Measurements from ENCODE around the gene TENM4. TPM values are rescaled to one million over a fixed set of nuclear protein-coding genes. Genes with fewer than 3 reads are reported as not detected.

Gene TENM4
- total RNA-seq, 1 donor from 2014 or later, result 2.9 TPM

DNA sequence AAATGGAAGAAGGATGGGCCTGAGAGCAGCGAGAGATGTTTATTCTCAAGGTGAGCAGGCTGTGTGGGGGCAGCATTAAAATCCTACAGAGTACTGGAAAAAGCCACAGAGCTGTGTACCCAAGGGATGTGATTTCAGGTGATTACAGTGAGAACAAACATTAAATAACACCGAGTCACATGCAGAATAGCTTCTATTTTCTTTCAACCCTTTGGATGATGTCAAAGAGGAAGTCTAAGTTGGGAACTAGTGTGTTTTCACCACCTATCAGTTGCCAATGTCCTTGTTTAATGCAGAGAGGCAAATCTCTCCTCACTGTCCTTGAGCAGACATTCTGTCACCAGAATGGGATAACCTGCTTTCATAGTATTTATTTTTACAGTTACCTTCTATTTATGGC lies 486.6 kb downstream of the TENM4 start:
- no peak for DNase-seq

DNA sequence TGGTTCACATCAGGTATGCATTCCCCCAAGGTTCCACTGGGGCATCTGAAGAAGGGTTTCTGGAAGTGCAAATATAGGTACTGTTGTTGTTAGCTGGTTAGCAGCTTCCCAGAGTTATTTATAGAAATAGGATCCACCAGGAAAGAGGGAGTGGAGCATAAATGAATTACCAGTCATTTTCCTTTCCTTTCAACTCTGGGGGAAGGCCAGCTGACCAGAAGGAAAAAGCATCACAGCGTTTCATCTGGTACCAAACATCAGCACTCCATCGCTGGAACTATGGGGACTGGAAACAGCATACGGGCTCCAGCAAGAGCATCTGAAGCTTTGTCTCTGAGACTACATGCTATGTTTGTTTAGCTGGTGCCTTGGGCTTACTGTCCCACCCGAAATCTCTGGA lies 487.9 kb downstream of the TENM4 start:
- DNase-seq, result no peak

- no peak for DNase-seq
These were observed 488.7 kb downstream of the TENM4 start for GRCh38 chr11:78952175-78952574.

DNA sequence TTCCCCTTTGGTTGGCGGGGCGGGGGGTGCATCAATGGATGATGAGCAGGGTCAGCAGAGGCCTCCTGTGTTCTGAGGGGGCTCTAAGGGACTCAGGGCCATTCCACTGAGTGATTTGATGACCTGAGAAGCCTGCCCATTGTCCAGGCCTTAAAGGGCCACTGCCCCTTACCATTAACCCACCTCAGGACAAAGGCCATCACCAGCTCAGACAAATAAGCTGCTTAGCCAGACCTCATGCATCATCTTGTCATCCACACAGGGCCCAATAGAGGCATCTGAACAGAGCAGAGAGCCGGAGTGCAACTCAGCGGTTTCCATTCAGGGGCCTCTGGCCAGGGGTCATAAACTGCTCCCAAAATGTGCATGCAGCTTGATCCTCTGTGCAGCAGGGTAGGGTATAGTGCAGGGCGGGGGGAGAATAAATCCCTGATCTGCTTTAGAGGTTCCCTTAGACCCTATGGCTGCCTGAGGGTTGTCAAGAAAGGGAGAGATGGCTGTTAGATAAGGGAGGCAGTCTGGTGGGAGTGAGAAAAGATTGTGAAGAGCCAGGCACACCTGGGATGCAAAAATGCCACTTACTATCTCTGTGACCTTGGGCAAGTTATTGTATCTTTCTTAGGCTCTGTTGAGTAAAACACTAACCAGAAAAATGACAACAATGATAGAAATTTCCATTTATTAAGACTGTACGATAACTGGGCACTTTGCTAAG lies 490.7 kb downstream of the TENM4 start:
- DNase-seq, result no peak

DNA sequence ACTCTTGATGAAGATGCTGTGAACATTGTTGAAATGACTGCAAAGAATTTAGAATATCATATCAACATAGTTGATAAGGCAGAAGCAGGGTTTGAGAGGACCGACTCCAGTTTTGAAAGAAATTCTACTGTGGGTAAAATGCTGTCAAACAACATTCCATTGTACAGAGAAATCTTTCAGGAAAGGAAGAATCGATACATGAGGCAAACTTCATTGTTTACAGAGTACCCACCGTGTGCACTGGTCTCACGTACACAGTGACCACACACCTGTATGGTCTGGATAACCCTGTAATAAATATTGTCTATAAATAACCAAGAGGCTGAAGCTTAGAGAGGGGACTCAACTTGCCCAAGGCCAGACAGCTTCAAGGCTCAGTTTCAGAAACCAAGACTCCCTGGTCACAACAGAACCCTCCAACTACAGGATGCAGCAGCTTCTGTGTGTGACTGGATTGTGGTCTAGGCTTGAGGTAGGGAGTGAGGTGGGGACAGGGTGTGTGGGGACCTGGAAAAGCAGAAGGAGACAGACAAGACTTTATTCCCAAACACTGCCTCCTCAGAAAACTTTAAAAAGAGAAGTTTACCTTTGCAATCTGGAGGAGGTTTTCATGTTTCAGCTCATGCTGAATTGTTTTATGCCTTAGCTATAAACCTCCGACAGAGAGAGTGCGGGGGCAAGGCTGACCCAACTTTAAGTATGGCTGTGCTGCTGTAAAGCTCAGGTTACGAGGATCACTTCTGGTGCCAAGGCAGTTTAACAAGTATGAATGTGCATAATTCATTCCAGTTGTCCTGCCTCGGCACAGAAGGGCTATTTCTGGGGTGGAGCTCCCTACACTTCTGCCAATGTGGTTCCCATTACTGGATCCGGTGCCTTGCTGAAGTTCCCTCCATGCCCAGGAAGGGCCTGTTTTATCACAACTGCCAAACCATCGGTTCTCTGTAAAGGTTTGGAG lies 493.6 kb downstream of the TENM4 start:
- DNase-seq, result no peak

DNA sequence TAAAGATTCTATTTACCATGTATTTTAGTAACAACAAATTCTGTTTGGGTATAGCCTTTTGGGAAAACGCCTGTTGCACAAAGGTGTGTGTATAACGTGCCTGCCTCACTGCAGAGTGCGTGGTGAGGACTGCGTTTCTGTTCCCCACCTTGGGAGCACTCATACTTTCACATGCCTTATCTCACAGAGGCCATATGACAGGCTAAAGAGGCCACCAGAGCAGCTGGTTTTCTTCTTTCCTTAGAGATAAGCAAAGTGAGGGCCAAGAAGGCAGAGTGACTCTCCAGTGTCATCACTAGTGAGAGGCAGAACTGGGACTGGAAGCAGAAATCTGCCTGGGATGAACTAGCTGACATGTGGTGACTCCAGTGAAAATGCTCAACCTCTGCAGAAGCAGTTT lies 497.0 kb downstream of the TENM4 start:
- DNase-seq, result no peak

DNA sequence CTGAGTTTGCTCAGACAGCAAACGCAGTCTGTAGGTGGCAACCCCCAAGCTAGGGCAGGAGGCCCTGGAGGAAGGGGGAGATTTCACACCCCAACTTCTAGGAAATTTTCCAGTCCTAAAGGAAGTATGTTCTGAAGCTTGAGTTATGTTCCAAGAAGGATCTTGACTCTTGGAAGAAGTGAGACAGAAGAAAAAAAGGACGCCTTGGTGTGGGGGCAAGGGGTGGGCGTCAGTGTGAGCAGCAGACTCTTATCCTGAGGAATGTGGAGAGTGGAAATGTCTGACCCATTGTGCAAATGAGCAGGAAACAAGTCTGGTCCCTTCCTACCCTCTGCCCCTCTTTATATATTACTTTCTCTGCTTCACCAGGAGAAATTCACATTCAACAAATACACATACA lies 497.7 kb downstream of the TENM4 start:
- DNase-seq, result no peak

- DNase-seq, result no peak
These were observed 499.5 kb downstream of the TENM4 start for GRCh38 chr11:78941226-78941851.

DNA sequence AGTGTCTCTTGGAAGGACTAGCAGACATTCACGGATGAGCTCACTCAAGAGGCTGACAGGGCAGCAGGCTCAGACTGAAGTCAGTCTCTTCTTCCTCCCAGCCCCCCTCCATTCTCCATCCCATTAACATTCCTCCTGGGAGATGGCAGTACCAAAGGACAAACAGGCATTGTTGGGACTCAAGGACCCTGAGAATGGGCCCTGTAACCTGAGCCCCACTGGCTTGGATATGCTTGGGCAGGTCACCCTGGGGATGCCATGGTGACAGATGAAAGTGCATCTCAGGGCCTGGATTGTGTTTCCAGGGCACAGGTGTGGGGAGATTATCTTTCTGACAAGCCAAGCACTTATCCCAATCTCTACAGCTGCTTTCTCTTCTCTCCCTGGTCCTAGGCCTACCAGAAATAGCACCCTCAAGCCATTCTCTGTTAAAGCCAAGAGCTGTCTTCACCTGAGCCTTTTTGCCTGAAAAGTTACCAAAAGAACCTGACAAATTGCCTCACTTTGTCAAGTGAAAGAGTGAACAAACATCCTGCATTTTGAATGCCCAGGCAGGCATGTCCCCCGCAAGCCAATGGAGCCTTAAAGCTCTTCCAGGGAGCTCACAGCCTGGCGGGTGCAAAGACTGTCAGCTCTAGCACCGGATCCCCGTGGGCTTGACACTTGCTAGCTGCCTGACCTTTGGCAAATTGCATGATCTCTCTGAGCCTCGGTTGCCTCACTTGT lies 500.2 kb downstream of the TENM4 start:
- DNase-seq, result no peak

DNA sequence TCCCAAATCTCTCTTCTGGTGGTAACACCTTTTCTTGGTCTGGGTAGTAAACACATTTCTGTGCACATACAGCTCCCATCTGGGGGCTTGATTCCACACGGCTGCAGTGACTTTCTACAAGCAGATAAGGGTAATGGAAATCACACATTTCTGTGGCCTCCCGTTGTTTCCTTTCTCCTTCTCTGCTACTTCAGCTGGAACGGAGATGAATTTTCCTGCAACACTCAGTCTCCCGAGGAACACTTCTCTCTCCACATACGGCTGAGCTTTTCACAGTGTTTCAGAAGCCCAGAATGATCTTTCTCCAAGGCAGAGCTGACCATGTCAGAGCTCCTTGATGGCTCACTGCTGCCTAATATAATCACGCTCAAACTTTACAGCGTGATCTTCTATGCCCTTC lies 501.9 kb downstream of the TENM4 start:
- DNase-seq, result no peak

- DNase-seq, result no peak
These were observed 502.8 kb downstream of the TENM4 start for GRCh38 chr11:78938036-78938435.

- DNase-seq, result no peak
These were observed 505.3 kb downstream of the TENM4 start for GRCh38 chr11:78935398-78936068.

DNA sequence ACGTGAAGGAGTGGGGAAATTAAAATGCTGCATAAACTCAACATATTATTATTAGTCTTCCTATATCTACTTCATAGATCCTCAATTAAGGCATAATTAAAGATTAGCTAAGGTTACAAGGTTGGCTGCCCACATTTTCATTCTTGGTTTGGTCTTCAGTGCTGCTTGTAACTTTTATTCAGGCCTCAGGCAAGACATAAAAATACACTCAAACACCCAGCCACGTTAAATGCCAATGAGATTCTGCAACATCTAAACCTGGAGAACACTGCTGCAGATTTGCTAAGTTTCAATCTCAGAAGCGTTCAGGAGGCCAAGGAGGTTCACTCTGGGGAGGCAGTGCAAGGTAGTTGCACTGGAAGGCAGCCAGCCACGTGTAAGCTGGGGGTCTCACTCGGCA lies 507.5 kb downstream of the TENM4 start:
- no peak for DNase-seq

GRCh38 chr11:78932757-78933156 lies 508.1 kb downstream of the TENM4 start:
- no peak for DNase-seq

- DNase-seq, result no peak
These were observed 508.9 kb downstream of the TENM4 start for GRCh38 chr11:78931891-78932290.

DNA sequence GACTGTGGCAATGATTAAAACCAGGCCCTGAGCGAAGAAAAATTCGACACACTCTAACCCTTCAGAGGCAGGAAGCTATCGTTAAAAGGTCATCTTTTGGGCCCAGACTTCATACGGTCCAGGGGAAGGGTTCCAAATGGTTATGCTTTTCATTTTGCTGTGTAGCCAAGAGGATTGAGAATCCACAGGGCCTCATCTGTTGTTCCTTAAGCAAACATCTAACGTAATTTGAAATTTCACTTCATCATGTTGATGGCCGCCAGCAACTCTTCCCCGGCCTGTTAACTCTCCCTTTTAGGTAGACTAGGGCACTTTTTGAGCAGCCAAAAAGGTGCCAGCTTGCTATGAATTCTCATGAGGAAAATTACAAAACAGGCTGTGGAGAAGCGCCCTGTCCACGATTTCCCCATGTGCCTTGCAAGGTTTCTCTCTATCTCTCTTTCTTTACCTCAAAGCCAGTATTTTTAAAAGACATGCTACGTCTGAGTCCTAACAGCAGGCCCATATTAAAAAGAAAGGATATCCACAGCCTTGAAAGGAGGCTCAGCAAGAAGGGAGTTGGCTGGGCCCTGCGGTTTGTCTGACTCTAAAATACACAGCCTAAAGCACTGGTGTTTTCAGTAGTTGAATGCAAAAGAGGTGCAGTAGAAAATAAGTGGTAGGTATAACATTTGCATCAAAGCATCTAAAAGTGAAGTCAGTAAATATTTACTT lies 509.9 kb downstream of the TENM4 start:
- no peak for DNase-seq

DNA sequence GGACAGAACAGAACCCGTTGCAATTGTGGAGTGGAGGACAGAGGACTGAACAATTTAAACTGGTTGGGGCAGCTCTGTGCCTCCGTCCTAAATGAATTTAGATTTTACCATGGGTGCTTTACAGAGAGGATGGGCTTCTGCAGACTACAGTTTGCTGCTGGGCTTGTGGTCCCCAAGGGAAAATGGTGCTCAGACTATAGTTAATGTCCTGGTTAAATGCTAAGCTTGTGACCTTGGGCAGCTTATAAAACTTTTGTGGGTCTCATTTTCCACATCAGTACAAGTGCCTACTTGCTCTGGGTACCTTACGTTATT lies 511.0 kb downstream of the TENM4 start:
- no peak for DNase-seq

- DNase-seq, result no peak
These were observed 511.5 kb downstream of the TENM4 start for GRCh38 chr11:78929207-78929905.

DNA sequence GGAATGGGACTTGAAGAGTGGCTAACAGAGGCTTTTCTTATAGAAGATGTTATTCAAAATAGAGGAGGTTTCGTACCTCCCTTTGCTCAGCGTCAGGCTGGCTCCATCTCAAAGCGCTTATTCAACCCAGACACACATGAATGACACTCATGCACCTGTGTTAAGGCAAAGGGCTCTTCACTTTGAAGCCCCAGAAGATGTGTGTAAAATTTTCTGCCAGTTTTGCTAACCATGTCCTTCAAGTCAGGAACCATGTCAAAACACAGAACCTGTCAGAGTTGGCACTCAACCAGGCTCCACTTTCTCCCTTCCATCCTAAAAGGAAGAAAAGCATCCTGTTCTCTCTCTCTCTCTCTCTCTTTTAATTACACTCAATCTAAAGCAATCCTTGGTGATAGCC lies 513.3 kb downstream of the TENM4 start:
- DNase-seq, result no peak

DNA sequence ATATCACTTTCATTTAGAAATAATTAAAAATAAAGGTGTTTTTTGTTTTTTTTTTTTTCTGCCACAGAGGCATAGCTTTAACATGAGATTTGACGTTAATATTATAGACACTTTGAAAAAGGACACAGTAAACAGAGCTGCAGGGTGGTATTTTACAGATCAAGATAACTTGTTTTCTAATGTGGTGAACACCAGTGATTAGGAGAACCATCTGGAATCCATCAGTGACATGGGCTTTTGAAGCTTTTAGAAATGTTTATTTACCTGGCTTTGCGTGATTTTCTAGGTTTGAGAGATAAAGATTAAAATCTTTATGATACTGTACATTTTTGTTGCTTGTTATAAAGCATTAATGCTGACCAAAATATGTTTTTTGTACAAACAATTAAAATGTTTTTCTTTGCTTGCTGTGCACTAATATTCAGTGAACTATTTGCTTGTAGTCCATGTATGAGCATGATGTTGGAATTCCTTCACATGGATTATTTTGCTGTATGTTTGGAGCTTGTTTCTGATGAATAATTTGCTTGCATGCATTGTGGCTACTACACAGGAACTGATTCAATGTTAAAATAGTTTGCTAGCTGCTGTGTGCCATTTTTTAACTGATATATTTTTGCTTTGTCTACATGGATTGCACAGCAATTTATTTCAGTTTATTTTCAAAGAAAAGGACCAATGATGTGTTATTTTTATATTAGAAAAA lies 514.0 kb downstream of the TENM4 start:
- no peak for DNase-seq

Measured in dermis blood vessel endothelial cell (primary cell).